Right lobe of liver (tissue), 6 donors: ENCODE data around the gene MYO7A. TPM values are rescaled to one million over a fixed set of nuclear protein-coding genes. Genes with fewer than 3 reads are reported as not detected.

Source experiments
- ATAC-seq, 4 donors: fragments of 200-7000 bp; cut with Tn5 transposase; one replicate each; pipeline ENCODE4 v1.9.1; 2020; ENCODE audit warnings: mild to moderate bottlenecking in 4 of 4, moderate library complexity in 4 of 4
- DNase-seq, 3 donors: peaks; one replicate each; pipeline ENCODE4 v3.0.0-alpha.2; 2020
- H3K27ac ChIP-seq, 3 donors: fragments of 200-600 bp; one replicate each; pipeline ENCODE4 v1.8.0; 2022
- H3K27me3 ChIP-seq, 2 donors: fragments of 200-600 bp; one replicate each; pipeline ENCODE4 v1.8.0; 2022
- H3K36me3 ChIP-seq, 4 donors: fragments of 200-600 bp; sonication (generic) in 1 of 4; one replicate each; pipeline versions ENCODE4 v1.5.1 to v1.8.0; 2017 to 2022; ENCODE audit warnings: control low read depth in 1 of 4
- H3K4me1 ChIP-seq, 4 donors: fragments of 200-600 bp; sonication (generic) in 1 of 4; one replicate each; pipeline versions ENCODE4 v1.5.1 to v1.8.0; 2017 to 2022; ENCODE audit warnings: control low read depth in 1 of 4
- H3K4me3 ChIP-seq, 3 donors: fragments of 200-600 bp; one replicate each; pipeline ENCODE4 v1.8.0; 2022
- H3K9me3 ChIP-seq, 4 donors: fragments of 200-600 bp; sonication (generic) in 1 of 4; one replicate each; pipeline versions ENCODE4 v1.5.1 to v1.8.0; 2017 to 2022; ENCODE audit warnings: control low read depth in 1 of 4
- CTCF ChIP-seq, 4 donors: fragments of 200-600 bp in 3 of 4; fragments of 450-650 bp in 1 of 4; IDR thresholded peaks; one replicate each; pipeline versions ENCODE4 v1.5.1 to v1.8.0; 2016 to 2022; ENCODE audit warnings: antibody characterized with exemption in 4 of 4, mild to moderate bottlenecking in 2 of 4
- POLR2A ChIP-seq: fragments of 450-650 bp; IDR thresholded peaks from one replicate; pipeline ENCODE4 v1.6.1; 2017; ENCODE audit warnings: antibody characterized with exemption, mild to moderate bottlenecking
- WGBS: methylation state at CpG from one replicate; pipeline ENCODE4 v1.1.6; 2018; ENCODE audit warnings: low coverage, low lambda C conversion rate; ENCODE audit not compliant: insufficient coverage; ENCODE audit errors: missing lambda C conversion rate; 5-methylcytosine and 5-hydroxymethylcytosine counted together
- intact Hi-C, 2 donors: fragments of 100-400 bp; cut with DNase I; formaldehyde crosslinking; loops; one replicate each; pipeline versions ENCODE4 v1.11.2 to v1.14.1; 2022
- total RNA-seq, 6 experiments: library from RNA; depleted of rRNA in 2 of 6; stranded (reverse); fragments of >200 nt in 2 of 6; fragmentation: NEBNext Ultra II Directional in 3 of 6; extraction: Animal tissue kit (Norgen Biotek cat#: 25700) in 3 of 6; gene quantifications; one replicate each; pipeline versions ENCODE4 v1.1.0 to v1.2.4, GENCODE V29; 2016 to 2023
- donor health status: DM: no; HTN: yes; CAD: no.
- donor health status: DM: no; HTN: no; CAD: no.
- donor health status: DM: no; HTN: no; CAD: no.
- donor health status: DM: no; HTN: yes; CAD: no.
- donor health status: DM: no; HTN: yes; CAD: no.

The MYO7A gene
- total RNA-seq, 6 experiments from 2014 or later = 23.6 to 39.6 (median 32.0) TPM

GRCh38 chr11:77211594-77212251 lies 83.7 kb downstream of the MYO7A start:
- Histone ChIP-seq H3K4me1 (no peaks in the 10 kb centered on the region), H3K27me3 (no peaks in the 10 kb centered on the region), H3K27ac (no peak overlapping the region), H3K4me3 (no peak overlapping the region), H3K36me3 (peaks cover 0 to 55% (median 3%) of the 10 kb centered on the region in 4 donors), H3K9me3 (no peaks in the 10 kb centered on the region)
- intact Hi-C loops = no loop called here
- TF ChIP-seq POLR2A = no peak
- TF ChIP-seq CTCF (IDR thresholded peaks at IDR 0.05) = no peak
- DNase-seq (no peak), ATAC-seq (no peak)
- WGBS = 90% methylated on average over 4 of the region's 11 CpGs

GRCh38 chr11:77212314-77213007 lies 84.4 kb downstream of the MYO7A start:
- Histone ChIP-seq H3K4me3 (no peak overlapping the region), H3K27me3 (no peaks in the 10 kb centered on the region), H3K9me3 (no peaks in the 10 kb centered on the region), H3K36me3 (peaks cover 0 to 50% (median 3%) of the 10 kb centered on the region in 4 donors), H3K4me1 (no peaks in the 10 kb centered on the region), H3K27ac (no peak overlapping the region)
- TF ChIP-seq POLR2A (no peak), CTCF (IDR thresholded peaks at IDR 0.05) (no peak)
- 92% methylated on average over 6 of the region's 8 CpGs for WGBS
- ATAC-seq (no peak), DNase-seq (peak in 1 of 3 donors; percentile 8)
- intact Hi-C loops = no loop called here

GRCh38 chr11:77213029-77213579 lies 85.1 kb downstream of the MYO7A start:
- intact Hi-C loops = no loop called here
- DNase-seq (peak in 1 of 3 donors; percentile 5), ATAC-seq (no peak)
- no peak for TF ChIP-seq POLR2A
- no peak for TF ChIP-seq CTCF (IDR thresholded peaks at IDR 0.05)
- Histone ChIP-seq H3K4me1 (no peaks in the 10 kb centered on the region), H3K4me3 (no peak overlapping the region), H3K9me3 (no peaks in the 10 kb centered on the region), H3K27me3 (no peaks in the 10 kb centered on the region), H3K36me3 (peaks cover 0 to 46% (median 2%) of the 10 kb centered on the region in 4 donors), H3K27ac (no peak overlapping the region)
- WGBS = 95% methylated on average over 7 of the region's 13 CpGs

- H3K27ac ChIP-seq = no peak overlapping the region
- no peaks in the 10 kb centered on the region for H3K4me1 ChIP-seq
- H3K9me3 ChIP-seq = no peaks in the 10 kb centered on the region
- no peak overlapping the region for H3K4me3 ChIP-seq
- ATAC-seq (no peak), DNase-seq (no peak)
- intact Hi-C loops = no loop called here
- H3K36me3 ChIP-seq = peaks cover 0 to 39% (median 2%) of the 10 kb centered on the region in 4 donors
- WGBS = 73% methylated on average over 5 of the region's 18 CpGs
- TF ChIP-seq POLR2A (no peak), CTCF (IDR thresholded peaks at IDR 0.05) (no peak)
- no peaks in the 10 kb centered on the region for H3K27me3 ChIP-seq
Measured at GRCh38 chr11:77213589-77214428, 85.8 kb downstream of the MYO7A start.
